HUES48 (cell line): Measurements from ENCODE around the gene SDR39U1.

Source experiments
- H3K27ac ChIP-seq: one replicate; pipeline ENCODE4 v1.7.0; 2013; ENCODE audit warnings: low read depth, low read length, inconsistent platforms
- H3K27me3 ChIP-seq: 2 replicates; pipeline ENCODE4 v1.6.1; 2013; ENCODE audit warnings: mild to moderate bottlenecking, low read length; ENCODE audit not compliant: control insufficient read depth, insufficient read depth
- H3K36me3 ChIP-seq: 2 replicates; pipeline ENCODE4 v1.6.1; 2013; ENCODE audit warnings: low read length; ENCODE audit not compliant: control insufficient read depth, insufficient read depth
- H3K4me1 ChIP-seq: 2 replicates; pipeline ENCODE4 v1.6.1; 2013; ENCODE audit warnings: mild to moderate bottlenecking, low read length; ENCODE audit not compliant: control insufficient read depth, insufficient read depth
- H3K4me3 ChIP-seq: 2 replicates; pipeline ENCODE4 v1.5.1; 2013; ENCODE audit warnings: mild to moderate bottlenecking, low read depth, low read length
- H3K9ac ChIP-seq: 2 replicates; pipeline ENCODE4 v1.6.1; 2013; ENCODE audit warnings: mild to moderate bottlenecking, low read depth, low read length, moderate library complexity
- H3K9me3 ChIP-seq: 2 replicates; pipeline ENCODE4 v1.6.1; 2013; ENCODE audit warnings: low read length; ENCODE audit not compliant: control insufficient read depth, insufficient read depth

Gene SDR39U1

GRCh38 chr14:24397639-24398292, 44.8 kb downstream of the SDR39U1 start:
- no peaks in the 10 kb centered on the region for H3K9me3 ChIP-seq
- H3K36me3 ChIP-seq, result no peaks in the 10 kb centered on the region
- no peak overlapping the region for H3K27ac ChIP-seq
- peak overlapping the region; percentile 9; the same call in 1 of the 2 replicates for H3K4me3 ChIP-seq
- no peaks in the 10 kb centered on the region for H3K27me3 ChIP-seq
- H3K9ac ChIP-seq, result no peak overlapping the region
- peaks cover 15% of the 10 kb centered on the region; the same call in 1 of the 2 replicates for H3K4me1 ChIP-seq

GRCh38 chr14:24395609-24396582, 46.7 kb downstream of the SDR39U1 start:
- Histone ChIP-seq H3K4me3 (no peak overlapping the region), H3K27ac (no peak overlapping the region), H3K36me3 (no peaks in the 10 kb centered on the region), H3K4me1 (peaks cover 24% of the 10 kb centered on the region), H3K27me3 (no peaks in the 10 kb centered on the region), H3K9ac (no peak overlapping the region), H3K9me3 (no peaks in the 10 kb centered on the region)

- peaks cover 16% of the 10 kb centered on the region for H3K4me1 ChIP-seq
- no peaks in the 10 kb centered on the region for H3K27me3 ChIP-seq
Observed at GRCh38 chr14:24394275-24394674, 48.3 kb downstream of the SDR39U1 start.

GRCh38 chr14:24392325-24393091, 50.1 kb downstream of the SDR39U1 start:
- no peaks in the 10 kb centered on the region for H3K27me3 ChIP-seq
- H3K27ac ChIP-seq, result no peak overlapping the region
- no peak overlapping the region for H3K9ac ChIP-seq
- no peak overlapping the region for H3K4me3 ChIP-seq
- no peaks in the 10 kb centered on the region for H3K9me3 ChIP-seq
- H3K4me1 ChIP-seq, result peaks cover 10% of the 10 kb centered on the region
- H3K36me3 ChIP-seq, result no peaks in the 10 kb centered on the region

More at GRCh38 chr14:24394275-24394674, 48.3 kb downstream of the SDR39U1 start:
- no peaks in the 10 kb centered on the region for H3K9me3 ChIP-seq
- no peaks in the 10 kb centered on the region for H3K36me3 ChIP-seq
- no peak overlapping the region for H3K4me3 ChIP-seq
- no peak overlapping the region for H3K27ac ChIP-seq
- no peak overlapping the region for H3K9ac ChIP-seq

GRCh38 chr14:24390701-24391468, 51.7 kb downstream of the SDR39U1 start:
- H3K27ac ChIP-seq, result no peak overlapping the region
- no peak overlapping the region for H3K4me3 ChIP-seq

More at GRCh38 chr14:24390701-24391468, 51.7 kb downstream of the SDR39U1 start:
- Histone ChIP-seq H3K9me3 (no peaks in the 10 kb centered on the region), H3K36me3 (no peaks in the 10 kb centered on the region), H3K9ac (no peak overlapping the region), H3K27me3 (no peaks in the 10 kb centered on the region), H3K4me1 (peaks cover 10% of the 10 kb centered on the region)
